ENCODE data around the gene PDE4C.

PDE4C gene

DNA sequence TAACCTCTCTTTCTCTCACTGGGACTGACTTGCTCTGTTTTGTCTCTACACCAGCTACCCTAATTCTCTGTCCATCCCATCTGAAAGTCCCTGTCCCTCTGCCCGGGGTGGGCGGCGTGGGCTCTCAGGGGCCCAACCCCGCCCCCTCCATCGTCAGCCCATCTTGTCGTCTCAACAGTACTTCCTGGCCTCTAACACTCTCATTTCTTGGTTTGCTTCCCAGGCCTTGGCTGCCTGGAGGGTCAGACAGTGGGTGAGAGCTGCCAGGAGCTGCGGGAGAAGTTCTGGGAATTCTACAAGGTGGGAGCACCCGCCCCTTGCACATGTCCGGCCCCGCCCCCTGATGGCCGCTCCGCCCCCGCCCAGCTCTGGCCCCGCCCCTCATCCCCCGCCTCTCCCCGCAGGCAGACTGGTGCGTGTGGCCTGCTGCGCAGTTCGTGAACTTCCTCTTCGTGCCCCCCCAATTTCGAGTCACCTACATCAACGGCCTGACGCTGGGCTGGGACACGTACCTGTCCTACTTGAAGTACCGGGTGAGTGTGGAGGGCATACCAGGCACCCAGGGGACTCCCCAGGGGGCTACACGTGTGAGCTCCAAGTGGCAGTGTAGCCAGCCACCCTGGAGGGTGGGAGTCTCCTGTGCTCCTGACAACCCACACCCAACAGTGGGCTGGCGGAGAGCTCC is 31.5 kb downstream of the PDE4C start:
- TF ChIP-seq OSR1 (CRISPR knock-in tag; IDR thresholded peaks at IDR 0.05), result no peak
- TF ChIP-seq TSHZ2 (CRISPR knock-in tag; IDR thresholded peaks at IDR 0.05), result no peak
- TF ChIP-seq PATZ1 (CRISPR knock-in tag; IDR thresholded peaks at IDR 0.05; ENCODE audit: borderline replicate concordance), result no peak
- TF ChIP-seq GLIS3 (CRISPR knock-in tag; IDR thresholded peaks at IDR 0.05), result no peak
- TF ChIP-seq ZFP30 (CRISPR knock-in tag; IDR thresholded peaks at IDR 0.05), result no peak
- TF ChIP-seq, protein P1, sequence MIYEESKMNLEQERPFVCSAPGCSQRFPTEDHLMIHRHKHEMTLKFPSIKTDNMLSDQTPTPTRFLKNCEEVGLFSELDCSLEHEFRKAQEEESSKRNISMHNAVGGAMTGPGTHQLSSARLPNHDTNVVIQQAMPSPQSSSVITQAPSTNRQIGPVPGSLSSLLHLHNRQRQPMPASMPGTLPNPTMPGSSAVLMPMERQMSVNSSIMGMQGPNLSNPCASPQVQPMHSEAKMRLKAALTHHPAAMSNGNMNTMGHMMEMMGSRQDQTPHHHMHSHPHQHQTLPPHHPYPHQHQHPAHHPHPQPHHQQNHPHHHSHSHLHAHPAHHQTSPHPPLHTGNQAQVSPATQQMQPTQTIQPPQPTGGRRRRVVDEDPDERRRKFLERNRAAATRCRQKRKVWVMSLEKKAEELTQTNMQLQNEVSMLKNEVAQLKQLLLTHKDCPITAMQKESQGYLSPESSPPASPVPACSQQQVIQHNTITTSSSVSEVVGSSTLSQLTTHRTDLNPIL (CRISPR knock-in tag; IDR thresholded peaks at IDR 0.05; ENCODE audit: low read depth), result no peak
- no peak for TF ChIP-seq POU6F1 (CRISPR knock-in tag; IDR thresholded peaks at IDR 0.05; ENCODE audit: borderline replicate concordance, low read depth)
- no peak for TF ChIP-seq ISL1 (CRISPR knock-in tag; IDR thresholded peaks at IDR 0.05)
- no peak for TF ChIP-seq CSRNP3 (CRISPR knock-in tag; IDR thresholded peaks at IDR 0.05)
- TF ChIP-seq SNAI2 (CRISPR knock-in tag; IDR thresholded peaks at IDR 0.05), result no peak
- TF ChIP-seq BACH2 (CRISPR knock-in tag; IDR thresholded peaks at IDR 0.05; ENCODE audit: borderline replicate concordance), result no peak
- TF ChIP-seq ESRRG (CRISPR knock-in tag; IDR thresholded peaks at IDR 0.05), result no peak
- TF ChIP-seq TOX (CRISPR knock-in tag; IDR thresholded peaks at IDR 0.05; ENCODE audit: borderline replicate concordance), result no peak
- TF ChIP-seq TCF4 (CRISPR knock-in tag; IDR thresholded peaks at IDR 0.05; ENCODE audit: borderline replicate concordance), result no peak
- no peak for TF ChIP-seq ZNF70 (CRISPR knock-in tag; IDR thresholded peaks at IDR 0.05)
- no peak for TF ChIP-seq ARNTL (CRISPR knock-in tag; IDR thresholded peaks at IDR 0.05; ENCODE audit: borderline replicate concordance, low read depth)
- TF ChIP-seq ZNF8 (CRISPR knock-in tag; IDR thresholded peaks at IDR 0.05), result no peak
- ATAC-seq, result no peak

DNA sequence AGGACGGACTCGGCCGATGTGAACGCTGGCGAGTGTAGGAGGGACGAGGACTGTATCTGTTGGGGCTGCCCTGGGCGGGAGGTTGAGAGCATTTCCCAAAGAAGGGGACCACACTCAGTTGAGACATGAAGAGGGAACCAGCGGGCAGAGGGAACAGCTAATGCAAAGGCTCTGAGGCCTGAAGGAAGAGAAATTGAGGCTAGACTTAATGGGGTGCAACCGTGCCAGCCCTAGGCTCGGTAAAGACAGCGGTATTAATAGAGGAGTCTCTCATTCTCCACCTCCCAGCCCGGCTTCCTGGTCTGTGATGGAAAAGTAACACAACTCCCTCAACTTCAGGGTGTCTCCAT is 32.1 kb downstream of the PDE4C start:
- TF ChIP-seq SNAI2 (CRISPR knock-in tag; IDR thresholded peaks at IDR 0.05) (no peak), ZNF8 (CRISPR knock-in tag; IDR thresholded peaks at IDR 0.05) (no peak), CSRNP3 (CRISPR knock-in tag; IDR thresholded peaks at IDR 0.05) (no peak), ISL1 (CRISPR knock-in tag; IDR thresholded peaks at IDR 0.05) (no peak), BACH2 (CRISPR knock-in tag; IDR thresholded peaks at IDR 0.05; ENCODE audit: borderline replicate concordance) (no peak), TOX (CRISPR knock-in tag; IDR thresholded peaks at IDR 0.05; ENCODE audit: borderline replicate concordance) (no peak), TCF4 (CRISPR knock-in tag; IDR thresholded peaks at IDR 0.05; ENCODE audit: borderline replicate concordance) (no peak)
- ATAC-seq, result no peak

Measured in SK-N-SH treated with all-trans-retinoic acid at 6 μM for 48 hours (cell line).